ENCODE data around the gene SH3GL2.

Gene SH3GL2

DNA sequence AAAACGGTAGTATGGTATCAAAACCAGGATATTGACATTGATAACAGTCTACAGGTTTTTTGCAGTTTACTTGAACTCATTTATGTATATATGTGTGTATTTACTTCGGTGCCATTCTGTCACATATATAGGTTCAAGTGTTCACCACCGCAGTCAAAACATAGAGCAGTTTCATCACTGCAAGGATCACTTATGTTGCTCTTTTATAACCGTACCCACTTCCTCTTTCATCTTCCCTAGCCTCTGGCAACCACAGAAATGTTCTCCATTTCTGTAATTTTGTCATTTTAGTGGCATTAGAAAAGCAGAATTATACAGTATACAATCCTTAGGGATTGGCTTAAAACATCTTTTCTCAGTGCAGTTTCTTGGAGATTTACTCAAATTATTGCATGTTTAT, 90.3 kb downstream of the SH3GL2 start:
- no peak for DNase-seq

DNA sequence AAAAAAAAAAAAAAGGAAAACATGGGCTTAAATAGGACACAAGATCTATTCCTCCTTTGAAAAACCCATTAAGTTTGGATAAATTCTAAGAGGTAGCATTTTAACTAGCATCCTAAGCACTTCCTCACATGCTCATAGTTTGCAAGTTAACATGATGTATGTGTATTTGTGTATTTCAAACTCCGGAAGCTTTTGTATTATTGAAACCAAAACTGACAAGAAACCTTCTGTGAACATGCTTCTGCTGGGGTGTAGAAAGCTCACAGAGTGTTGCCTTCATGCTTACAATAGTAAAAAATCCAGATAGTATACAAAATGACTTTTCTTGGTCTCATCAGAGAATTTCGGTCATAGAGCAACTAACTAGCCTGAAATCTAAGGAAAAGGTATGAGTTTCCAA, 103.8 kb downstream of the SH3GL2 start:
- no peak for DNase-seq

DNA sequence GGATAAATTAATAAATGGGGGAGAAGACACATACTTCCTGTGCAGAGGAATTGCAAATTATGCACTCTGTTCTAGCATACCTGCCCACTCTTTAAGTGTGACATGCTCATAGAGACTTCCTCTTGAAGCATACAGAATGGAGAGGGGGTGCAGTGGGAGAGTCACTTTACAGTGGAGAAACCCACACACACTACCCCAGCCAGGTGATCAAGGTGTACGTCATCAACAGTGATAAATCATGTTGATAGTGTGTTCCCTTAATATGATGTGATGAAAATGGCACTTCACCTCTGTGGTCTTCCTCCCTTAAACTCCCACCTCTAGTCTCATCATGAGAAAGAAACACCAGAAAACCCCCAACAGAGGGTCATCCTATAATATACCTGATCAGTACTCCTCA, 110.0 kb downstream of the SH3GL2 start:
- DNase-seq: no peak

DNA sequence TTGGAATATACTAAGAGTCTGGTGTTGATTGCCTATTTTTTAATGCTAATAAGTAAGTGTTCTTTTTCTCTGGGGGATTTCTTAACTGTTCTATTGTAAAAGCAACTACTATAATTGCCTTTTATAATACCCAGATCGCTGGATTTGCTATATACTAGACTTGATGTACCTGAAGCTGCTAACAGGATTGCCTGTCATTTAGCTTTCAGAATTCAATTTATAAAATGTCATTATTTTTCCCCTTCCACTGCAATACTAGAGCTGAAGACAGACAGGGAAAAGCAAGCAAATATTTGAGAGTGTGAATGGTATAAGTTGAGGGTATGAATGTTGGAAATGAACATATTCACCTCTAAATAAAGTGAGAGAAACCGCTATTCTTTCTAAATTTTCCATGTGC, 115.5 kb downstream of the SH3GL2 start:
- DNase-seq: no peak

DNA sequence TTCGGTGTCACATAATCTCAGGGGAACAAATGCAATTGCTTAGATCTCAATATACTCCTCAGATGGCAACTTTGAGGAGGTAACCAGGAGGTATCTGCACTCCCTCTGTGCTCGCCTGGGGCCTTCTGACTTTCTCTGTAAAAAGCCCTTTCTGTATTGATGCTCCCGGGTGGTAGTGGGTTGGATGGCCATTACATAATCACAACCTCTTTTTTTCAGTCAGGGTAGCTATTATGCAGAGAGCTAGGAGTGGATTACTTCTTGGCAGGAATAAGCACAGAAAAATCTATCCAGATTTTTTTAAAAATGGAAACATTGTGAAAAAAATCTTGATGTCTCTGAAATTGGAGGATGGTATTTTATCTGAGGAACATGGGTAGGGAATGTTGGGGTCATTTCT, 116.6 kb downstream of the SH3GL2 start:
- no peak for DNase-seq

DNA sequence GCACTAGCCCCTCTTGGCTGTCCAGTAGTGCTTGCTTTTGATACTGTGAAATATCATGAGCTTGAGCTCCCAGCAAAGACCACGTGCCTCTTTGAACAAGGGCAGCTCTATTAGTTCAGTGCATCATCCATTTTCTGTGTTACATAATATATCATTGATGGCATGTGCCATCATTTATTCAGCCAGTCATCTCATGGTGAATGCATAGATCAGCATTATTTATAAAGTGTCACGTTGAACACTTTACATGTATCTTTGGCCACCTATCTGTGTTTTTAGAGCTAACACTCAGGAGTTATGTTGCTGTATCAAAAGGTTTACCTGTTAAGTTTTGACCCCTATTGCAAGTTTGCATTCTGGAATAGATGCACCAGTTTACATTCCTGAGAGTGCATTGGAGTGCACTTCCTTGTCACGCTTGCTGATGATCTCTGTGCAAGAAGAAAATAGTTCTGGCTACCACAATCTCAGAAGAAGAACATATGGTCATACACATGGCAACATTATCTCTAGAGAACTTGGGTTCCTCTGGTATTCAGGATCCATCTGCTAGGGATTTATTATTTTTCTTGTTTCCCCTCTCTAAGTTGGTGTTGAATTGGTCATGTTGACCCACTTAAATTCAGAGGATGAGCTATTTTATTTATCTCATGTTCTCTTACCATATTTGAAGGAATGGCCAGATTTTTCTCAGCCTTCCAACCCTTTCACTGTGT, 120.9 kb downstream of the SH3GL2 start:
- DNase-seq: no peak

DNA sequence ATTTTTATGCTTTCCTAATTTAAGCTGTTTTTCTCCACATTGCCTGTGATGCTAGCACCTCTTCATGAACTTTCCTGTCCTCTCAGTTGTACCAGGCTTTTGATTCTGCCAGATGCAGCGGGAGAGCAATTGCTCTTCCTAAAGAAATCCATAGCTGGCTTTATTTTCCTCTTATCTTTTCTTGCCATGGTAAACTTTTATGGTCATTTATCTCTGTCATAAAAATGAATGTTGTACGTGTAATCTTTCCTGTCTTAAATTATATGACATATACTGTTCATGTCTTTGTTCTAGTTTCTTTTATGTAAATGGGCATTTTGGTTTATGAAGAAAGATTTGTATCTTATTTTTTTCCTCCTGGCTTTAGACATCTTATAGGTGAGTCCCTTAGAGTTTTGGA, 127.5 kb downstream of the SH3GL2 start:
- DNase-seq: no peak

DNA sequence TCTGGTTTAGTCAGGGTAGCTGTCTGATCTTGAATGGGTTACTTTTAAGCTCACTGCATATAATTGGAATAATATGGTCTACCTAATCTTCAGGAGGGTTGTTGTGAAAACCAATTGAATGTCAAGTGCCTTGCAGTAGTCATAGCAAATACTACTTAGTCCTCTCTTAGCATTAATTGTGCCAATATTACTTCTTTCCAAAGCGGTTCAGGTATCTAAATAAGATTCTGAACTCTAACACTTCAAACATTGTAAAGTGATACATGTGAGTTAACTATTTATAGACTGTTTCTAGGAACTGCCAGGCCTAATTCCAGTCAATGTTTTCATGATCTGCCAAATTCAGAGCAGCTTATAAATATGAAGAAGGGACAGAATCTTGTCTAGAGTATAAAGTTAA, 140.2 kb downstream of the SH3GL2 start:
- DNase-seq: no peak

DNA sequence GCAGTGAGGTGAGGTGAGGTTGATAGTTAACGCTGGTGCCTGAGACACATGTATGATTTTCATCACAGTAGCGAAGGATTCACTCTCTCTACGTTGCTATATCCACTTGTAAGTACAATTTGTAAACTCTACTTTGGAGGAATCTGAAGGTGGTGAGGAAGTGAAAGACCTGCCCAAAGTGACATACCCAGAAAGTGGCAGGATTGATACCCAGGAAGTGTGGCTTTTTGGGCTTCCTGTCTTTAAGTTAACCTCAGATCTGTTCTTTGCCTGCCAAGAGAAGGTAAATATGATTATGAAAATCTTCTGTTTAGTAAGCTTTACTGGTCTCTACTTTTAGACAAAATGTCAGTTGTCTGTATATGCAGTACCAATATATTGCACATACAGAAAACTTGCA, 143.1 kb downstream of the SH3GL2 start:
- no peak for DNase-seq

DNA sequence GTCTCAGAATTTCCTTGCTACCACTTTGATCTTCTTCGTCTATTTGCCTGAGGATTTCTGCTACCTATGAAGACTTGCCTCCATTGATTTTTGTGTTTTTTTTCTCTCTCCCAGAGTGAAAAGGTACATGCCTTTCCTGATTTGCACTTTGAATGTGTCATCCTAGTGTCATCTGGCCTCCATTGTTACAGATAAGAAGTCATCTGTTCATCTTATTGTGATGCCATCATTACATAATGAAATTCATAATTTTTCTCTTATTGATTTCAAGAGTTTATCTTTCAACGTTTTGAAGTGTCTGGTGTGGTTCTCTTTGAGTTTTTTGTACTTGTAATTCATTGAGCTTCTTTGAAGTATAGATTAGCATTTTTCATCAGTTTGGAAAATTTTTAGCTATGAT, 144.8 kb downstream of the SH3GL2 start:
- DNase-seq: no peak

DNA sequence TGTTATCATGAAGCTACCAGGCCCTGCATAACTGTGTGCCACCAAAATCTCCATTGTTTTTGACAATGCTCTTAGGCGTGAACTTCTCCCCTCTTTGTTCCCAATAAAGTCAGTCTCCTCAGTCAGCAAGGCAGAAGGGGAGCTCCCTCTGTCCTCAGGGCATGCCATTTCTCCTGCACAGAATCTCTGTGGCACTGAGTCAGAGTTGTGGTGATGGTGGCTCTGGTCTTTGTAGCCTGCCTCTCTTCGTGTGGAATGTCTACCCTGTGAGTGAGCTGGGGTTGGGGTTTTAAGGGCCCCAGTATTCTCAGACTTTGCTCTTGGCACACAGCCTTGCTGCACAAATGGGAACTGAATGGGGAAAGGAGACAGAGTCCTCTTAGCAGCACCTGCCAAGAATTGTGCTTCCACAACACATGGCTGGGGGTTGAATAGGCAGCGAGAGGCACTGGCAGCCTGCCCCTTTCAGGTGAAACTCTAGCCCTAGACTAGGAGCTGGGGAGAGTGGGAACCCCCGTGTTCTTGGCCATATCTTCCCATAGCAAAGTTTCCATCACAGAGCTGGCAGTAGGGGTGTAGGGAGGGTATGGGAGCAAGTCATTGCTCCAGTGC, 146.6 kb downstream of the SH3GL2 start:
- no peak for DNase-seq

DNA sequence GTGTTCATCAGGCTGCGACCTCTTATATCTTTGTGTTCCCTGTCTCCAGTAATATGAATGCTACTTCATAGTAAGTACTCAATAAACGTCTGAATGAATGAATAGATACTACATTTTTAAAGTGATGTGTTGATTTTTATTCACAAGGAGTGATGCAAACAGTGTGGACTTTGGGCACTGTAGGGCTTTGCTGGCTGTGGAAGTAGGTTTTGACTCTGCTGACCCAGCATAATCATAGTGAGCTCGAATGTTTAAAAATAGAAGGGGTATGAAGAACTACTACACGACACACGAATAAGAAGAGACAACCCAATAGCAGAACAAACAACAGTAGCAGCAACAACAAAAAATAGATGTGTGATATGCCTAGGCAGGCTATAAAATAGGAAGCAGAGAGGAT, 147.4 kb downstream of the SH3GL2 start:
- DNase-seq: no peak

DNA sequence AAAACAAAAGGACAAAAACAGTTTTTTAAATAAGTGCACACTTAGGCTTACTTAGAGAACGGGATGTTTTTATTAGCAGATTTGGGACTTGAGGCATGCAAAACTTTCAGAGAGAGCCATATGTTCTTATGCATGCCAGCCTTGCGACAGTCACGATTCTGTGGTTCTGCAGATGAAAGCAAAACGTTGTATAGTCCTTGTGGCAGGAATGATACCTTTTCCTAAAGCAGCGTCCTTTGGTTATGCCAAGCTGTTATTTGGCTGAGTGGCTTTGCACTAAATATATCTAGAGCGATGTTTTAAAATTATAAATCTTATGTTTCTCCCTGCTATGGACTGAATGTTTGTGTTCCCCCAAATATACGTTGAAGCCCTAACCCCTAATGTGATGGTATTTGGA, 152.0 kb downstream of the SH3GL2 start:
- no peak for DNase-seq

DNA sequence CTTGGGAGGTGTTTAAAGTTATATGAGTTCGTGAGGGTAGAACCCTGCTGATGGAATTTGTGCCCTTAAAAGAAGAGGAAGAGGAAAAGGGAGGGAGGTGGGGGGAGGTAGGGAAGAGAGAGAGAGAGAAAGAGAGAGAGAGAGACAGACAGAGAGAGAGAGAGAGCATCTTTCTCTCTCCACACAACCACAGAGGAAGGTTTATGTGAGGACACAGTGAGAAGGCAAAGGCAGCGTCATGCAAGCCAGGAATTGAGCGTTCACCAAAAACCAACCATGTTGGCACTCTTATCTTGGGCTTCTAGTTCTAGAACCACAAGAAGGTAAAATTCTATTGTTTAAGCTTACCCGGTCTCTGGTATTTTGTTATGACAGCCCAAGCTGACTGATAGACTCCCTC, 152.4 kb downstream of the SH3GL2 start:
- no peak for DNase-seq

DNA sequence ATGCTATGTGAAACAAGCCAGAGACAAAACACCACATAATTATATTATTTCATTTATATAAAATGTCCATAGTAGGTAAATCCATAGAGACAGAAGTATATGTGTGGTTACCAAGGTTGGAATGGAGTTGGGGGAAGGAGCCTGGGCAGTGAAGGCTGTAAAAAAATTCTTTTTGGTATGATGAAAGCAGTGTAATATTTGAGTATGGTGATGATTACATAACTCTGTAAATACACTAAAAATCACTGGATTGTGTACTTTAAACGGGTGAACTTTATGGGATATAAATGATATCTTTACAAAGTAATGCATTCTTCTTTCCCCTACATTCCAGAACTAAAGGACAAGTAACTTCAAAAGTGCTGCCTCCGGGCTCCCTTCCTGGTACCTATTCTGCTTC, 155.8 kb downstream of the SH3GL2 start:
- DNase-seq: no peak

DNA sequence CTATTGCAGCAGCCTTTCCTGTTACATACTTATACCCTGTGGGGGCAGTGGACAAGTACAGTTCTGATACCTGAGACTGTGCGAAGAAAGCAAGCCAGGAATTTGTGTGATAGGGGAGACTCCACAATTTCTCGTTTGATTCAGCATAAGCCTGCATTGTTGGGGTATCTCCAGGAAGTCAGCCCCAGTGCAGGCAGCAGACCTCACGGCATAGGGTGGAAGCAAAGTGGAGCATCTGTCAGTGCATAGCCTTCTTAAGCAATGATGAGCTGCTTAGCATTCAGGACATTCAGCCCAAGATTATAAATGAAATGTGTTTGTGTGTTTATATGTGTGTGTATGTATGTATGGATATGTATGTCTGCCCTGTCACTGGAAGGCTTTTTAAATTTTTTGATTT, 157.0 kb downstream of the SH3GL2 start:
- no peak for DNase-seq

DNA sequence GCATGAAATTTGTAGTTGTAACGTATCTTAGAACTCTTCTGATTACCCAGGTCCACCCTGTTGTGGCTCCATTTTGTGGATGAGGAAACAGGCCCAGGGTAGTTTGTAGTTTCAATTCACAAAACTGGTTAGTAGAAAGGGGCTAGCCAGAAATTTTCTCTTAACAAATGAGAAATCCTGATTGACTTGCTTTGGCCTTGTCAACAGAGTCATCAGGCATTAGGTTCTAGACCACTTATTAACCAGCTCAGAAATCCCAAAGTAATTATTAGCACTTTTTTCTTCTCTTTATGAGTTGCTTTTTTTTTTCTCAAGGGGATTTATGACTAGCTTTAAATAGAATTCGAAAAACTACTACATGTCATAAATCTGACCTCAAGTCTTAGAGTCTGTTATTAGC, 160.2 kb downstream of the SH3GL2 start:
- DNase-seq: no peak

DNA sequence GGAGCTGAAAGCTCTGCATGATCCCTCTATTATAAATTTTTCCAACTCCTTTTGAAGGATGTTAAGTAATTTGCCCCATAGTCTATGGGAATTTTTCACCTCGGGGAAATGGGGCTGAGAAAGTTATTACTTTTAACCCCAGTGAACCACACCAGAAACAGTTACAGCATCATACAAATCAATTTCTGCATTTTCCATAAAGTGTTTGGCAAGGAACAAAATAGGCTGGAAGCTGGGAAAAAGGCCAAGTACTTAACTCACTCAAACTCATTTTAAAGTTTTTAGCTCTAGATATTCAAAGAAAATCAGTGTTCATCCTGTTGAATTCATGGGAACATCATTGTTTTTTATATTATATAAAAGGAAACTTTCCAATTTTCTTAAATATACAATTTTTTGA, 160.9 kb downstream of the SH3GL2 start:
- DNase-seq: no peak

DNA sequence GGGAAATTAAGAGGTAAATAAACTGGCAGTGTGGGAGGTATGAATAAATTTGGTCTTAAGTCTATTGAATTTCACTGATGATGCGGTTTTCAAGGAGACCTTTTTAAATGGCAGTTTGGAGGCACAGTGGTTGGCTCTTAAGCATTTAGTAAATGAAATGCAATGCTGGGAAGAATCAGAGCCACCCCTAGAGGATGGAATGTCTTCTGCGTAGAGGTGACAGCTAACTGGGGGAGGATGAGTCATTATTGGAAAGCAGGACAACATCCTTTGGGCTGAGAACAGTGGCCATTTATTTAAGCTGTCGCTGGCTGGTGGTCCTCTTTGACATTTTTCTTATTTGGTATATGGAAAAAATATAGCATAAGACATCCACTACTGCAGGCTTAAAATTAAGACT, 163.2 kb downstream of the SH3GL2 start:
- no peak for DNase-seq

DNA sequence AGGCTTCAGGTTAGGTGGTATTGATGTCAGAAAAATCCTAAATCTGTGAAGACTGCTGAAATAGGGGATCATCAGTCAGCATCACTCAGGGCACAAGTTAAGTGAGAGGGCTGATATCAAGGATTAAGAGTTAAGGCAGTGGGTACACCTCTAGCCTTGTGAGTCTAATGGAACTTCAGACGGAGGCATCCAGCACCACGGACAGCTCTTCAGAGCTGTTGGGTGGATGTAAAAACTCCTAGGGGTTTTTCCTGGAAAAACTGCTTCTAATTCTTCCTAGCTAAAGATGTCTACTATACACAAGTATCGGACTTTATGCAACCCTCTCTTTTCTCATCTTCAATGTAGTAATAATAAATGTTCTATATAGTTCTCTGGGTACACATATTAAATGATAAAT, 165.9 kb downstream of the SH3GL2 start:
- DNase-seq: no peak

DNA sequence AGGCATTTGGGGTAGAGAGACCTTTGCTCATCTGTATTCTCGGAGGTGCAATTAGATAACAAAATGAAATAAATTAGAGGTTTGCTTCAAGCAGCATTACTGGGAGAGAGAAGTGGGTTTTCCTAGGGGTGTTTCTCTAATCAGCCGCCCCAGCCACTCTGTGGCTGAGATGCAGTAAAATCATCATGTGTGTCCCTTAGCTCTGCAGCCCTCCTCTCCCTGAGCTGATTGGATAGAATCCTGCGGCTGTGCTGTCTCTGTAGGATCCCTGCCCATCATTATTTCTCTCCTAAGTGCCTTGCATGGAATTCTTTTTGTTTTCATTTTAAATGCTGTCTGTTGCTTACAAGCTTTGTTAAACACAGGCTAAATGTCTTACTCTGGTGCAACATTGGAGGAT, 171.4 kb downstream of the SH3GL2 start:
- DNase-seq: no peak

DNA sequence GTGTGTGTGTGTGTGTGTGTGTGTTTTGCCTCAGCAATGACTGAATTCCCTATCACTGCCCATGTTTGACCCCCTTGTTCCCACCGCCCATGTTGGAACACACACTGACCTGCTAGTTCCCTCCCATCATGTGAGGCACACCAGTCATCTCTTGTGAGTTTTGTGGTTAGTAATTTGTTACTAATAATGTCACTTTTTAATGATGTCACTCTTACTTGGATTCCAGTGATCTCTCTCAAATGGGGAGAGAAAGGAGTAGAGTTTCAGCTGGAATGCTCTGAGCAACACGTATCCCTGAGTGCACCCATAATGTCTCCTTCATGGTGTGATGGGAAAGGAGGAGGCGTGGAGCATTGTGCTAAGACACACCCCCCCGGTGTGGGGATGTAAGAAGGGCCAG, 172.6 kb downstream of the SH3GL2 start:
- DNase-seq: no peak

DNA sequence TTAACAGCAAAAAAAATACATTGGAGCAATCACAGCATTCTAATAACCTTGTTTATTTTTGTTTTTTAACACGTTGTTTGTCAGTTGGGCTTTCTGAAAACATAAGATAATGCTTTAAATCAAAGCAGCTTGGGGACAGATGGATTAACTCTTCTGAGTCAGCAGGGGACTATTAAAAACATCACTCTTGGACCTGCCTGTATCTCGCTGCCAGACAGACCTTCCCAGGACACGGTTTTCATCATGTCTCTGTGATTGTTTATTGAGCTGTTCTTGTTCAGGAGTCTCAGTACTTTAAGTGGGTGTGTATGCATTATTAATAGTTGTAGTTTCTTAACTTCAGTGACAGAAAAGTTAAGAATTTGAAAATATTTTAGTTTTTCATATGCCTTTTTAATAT, 173.2 kb downstream of the SH3GL2 start:
- DNase-seq: no peak

DNA sequence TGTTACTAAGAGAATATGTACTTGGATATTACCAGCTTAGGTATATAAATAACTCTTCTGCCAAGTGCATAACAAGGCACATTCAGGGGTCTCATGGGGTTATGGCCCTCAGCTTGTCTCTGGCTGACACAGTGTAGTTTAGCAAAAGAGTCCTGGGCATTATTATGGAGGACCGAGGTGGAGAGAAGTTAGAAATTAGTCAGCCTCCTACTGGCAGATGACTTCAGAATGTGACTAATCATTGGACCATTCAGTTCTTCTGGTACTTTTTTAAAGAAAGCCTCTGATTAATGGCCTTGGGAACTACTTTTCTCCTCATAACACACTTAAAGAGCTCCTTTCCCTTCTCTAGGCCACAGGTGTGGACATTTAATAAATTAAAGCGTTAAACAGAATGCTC, 178.9 kb downstream of the SH3GL2 start:
- DNase-seq: no peak

DNA sequence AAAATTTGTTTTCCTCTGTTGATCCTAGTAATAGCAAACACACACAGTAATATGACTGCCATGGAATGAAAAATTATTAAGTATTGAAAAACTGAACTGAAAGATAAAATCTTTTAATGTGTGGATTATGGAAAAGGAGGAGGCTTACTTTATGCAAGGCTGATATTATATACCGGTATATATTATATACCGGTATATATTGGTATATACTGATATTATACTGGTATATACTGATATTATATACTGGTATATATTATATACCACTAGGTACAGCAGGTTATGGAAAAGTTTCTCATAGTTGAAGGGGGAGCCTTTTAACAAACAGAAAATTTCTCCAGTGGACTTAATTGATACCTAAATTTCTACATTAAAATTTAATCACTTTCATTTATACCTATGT, 181.4 kb downstream of the SH3GL2 start:
- DNase-seq: no peak
